Measurements from ENCODE around the gene ODAD4. TPM values are rescaled to one million over a fixed set of nuclear protein-coding genes. Genes with fewer than 3 reads are reported as not detected.
"Not testable (repeated sequence)": the region's sequence is repeated elsewhere in the genome, so short reads cannot be mapped to it uniquely, and the experiment has no call there.

The ODAD4 gene
- total RNA-seq, 1 donor from 2014 or later, result not detected

GRCh38 chr17:42001729-42002128 lies 71.3 kb downstream of the ODAD4 start:
- peaks cover 0 to 3% of the 10 kb centered on the region in 2 donors for H3K4me1 ChIP-seq
- H3K27ac ChIP-seq, result no peak overlapping the region
- TF ChIP-seq CTCF (IDR thresholded peaks at IDR 0.05), result no peak
- no peaks in the 10 kb centered on the region for H3K9me3 ChIP-seq
- no peak overlapping the region for H3K4me3 ChIP-seq
- peaks cover 56 to 64% of the 10 kb centered on the region in 2 donors for H3K36me3 ChIP-seq
- no peak for DNase-seq (ENCODE audit: low spot score in 2 of 2)
- H3K27me3 ChIP-seq, result no peaks in the 10 kb centered on the region
- intact Hi-C loops (cut with DNase I), result no loop called here

- no peak for TF ChIP-seq CTCF (IDR thresholded peaks at IDR 0.05)
- Histone ChIP-seq H3K27ac (no peak overlapping the region), H3K27me3 (no peaks in the 10 kb centered on the region)
Measured at GRCh38 chr17:42002175-42002791, 71.9 kb downstream of the ODAD4 start.

GRCh38 chr17:42002792-42003301 lies 72.4 kb downstream of the ODAD4 start:
- Histone ChIP-seq H3K27me3 (no peaks in the 10 kb centered on the region), H3K9me3 (no peaks in the 10 kb centered on the region), H3K36me3 (peaks cover 45 to 53% of the 10 kb centered on the region in 2 donors), H3K4me3 (no peak overlapping the region), H3K27ac (no peak overlapping the region), H3K4me1 (peaks cover 0 to 6% of the 10 kb centered on the region in 2 donors)
- intact Hi-C loops (cut with DNase I), result no loop called here
- DNase-seq (ENCODE audit: low spot score in 2 of 2), result no peak
- no peak for TF ChIP-seq CTCF (IDR thresholded peaks at IDR 0.05)

More at GRCh38 chr17:42002175-42002791, 71.9 kb downstream of the ODAD4 start:
- DNase-seq (ENCODE audit: low spot score in 2 of 2), result no peak
- H3K4me3 ChIP-seq, result no peak overlapping the region
- intact Hi-C loops (cut with DNase I), result no loop called here
- peaks cover 50 to 59% of the 10 kb centered on the region in 2 donors for H3K36me3 ChIP-seq
- no peaks in the 10 kb centered on the region for H3K9me3 ChIP-seq
- H3K4me1 ChIP-seq, result peaks cover 0 to 3% of the 10 kb centered on the region in 2 donors

DNA sequence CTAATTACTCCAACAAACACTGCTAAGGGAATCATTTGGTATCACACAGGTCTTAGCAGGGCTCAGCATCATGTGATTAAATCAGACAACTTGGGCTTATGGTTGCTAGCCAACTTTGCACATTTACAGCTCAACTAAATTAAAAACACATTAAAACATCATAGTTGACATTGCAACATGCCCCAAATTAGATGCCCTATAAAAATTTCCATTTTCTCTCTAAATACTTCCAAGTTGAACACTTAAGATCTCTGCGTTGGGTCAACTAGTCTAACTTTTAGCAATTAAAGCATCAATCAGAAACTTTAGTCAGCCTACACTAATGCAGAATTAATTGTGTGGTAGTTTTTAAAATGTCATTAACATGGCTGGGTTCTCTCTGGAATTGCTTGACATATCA lies 74.7 kb downstream of the ODAD4 start:
- no peaks in the 10 kb centered on the region for H3K27me3 ChIP-seq
- DNase-seq (ENCODE audit: low spot score in 2 of 2), result no peak
- no peak for TF ChIP-seq CTCF (IDR thresholded peaks at IDR 0.05)
- peaks cover 0 to 9% of the 10 kb centered on the region in 2 donors for H3K4me1 ChIP-seq
- peaks cover 27 to 34% of the 10 kb centered on the region in 2 donors for H3K36me3 ChIP-seq
- intact Hi-C loops (cut with DNase I), result no loop called here
- no peaks in the 10 kb centered on the region for H3K9me3 ChIP-seq
- H3K27ac ChIP-seq, result no peak overlapping the region
- H3K4me3 ChIP-seq, result no peak overlapping the region

- Histone ChIP-seq H3K36me3 (peaks cover 4% of the 10 kb centered on the region in 2 donors), H3K9me3 (no peaks in the 10 kb centered on the region), H3K4me1 (peaks cover 0 to 32% of the 10 kb centered on the region in 2 donors), H3K27ac (no peak overlapping the region), H3K27me3 (no peaks in the 10 kb centered on the region), H3K4me3 (no peak overlapping the region)
- intact Hi-C loops (cut with DNase I), result no loop called here
- no peak for TF ChIP-seq CTCF (IDR thresholded peaks at IDR 0.05)
- DNase-seq (ENCODE audit: low spot score in 2 of 2), result no peak
Measured at GRCh38 chr17:42009170-42009569, 78.8 kb downstream of the ODAD4 start.

DNA sequence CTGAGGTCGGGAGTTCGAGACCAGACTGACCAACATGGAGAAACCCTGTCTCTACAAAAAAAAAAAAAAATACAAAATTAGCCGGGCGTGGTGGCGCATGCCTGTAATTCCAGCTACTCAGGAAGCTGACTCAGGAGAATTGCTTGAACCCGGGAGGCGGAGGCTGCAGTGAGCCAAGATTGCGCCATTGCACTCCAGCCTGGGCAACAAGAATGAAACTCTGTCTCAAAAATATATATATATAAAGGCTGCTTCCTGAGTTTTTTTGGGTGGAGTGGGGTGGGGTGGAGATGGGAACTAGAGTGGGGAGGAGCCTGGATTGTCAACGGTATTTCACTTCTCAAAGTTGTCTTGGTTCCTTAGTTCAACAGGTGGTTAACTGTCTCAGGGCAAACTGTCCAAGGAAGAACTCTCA lies 79.9 kb downstream of the ODAD4 start:
- H3K27me3 ChIP-seq; intact Hi-C loops (cut with DNase I); H3K9me3 ChIP-seq; H3K4me3 ChIP-seq; H3K27ac ChIP-seq; DNase-seq (ENCODE audit: low spot score in 2 of 2); H3K36me3 ChIP-seq: not testable (repeated sequence)
- H3K4me1 ChIP-seq, result peaks cover 0 to 41% of the 10 kb centered on the region in 2 donors

Data from ascending aorta (tissue), 2 donors.